GM19193 (cell line): ENCODE results near the gene ITM2C.

Experiments
- POLR2A ChIP-seq: IDR thresholded peaks from 4 replicates; pipeline ENCODE4 v1.6.1; 2011; ENCODE audit not compliant: insufficient read depth, insufficient read length; ENCODE audit errors: extremely low read depth

ITM2C gene

GRCh38 chr2:230868161-230868946 is 3.6 kb downstream of the ITM2C start:
- TF ChIP-seq POLR2A, result no peak

GRCh38 chr2:230868947-230869913 is 4.5 kb downstream of the ITM2C start:
- no peak for TF ChIP-seq POLR2A

- no peak for TF ChIP-seq POLR2A
These were observed 5.3 kb downstream of the ITM2C start for GRCh38 chr2:230869914-230870543.

- TF ChIP-seq POLR2A, result peak; percentile 8
These were observed 6.0 kb downstream of the ITM2C start for GRCh38 chr2:230870544-230871360.

GRCh38 chr2:230871361-230872150 is 6.8 kb downstream of the ITM2C start:
- peak; percentile 6 for TF ChIP-seq POLR2A

GRCh38 chr2:230872151-230872967 is 7.6 kb downstream of the ITM2C start:
- no peak for TF ChIP-seq POLR2A

GRCh38 chr2:230872968-230873660 is 8.4 kb downstream of the ITM2C start:
- TF ChIP-seq POLR2A, result peak; percentile 52

GRCh38 chr2:230873661-230874401 is 9.1 kb downstream of the ITM2C start:
- peak; percentile 18 for TF ChIP-seq POLR2A

- no peak for TF ChIP-seq POLR2A
These were observed 9.7 kb downstream of the ITM2C start for GRCh38 chr2:230874456-230874855.

GRCh38 chr2:230874876-230875275 is 10.1 kb downstream of the ITM2C start:
- no peak for TF ChIP-seq POLR2A
